Activated CD4-positive, alpha-beta T cell treated with anti-CD3 and anti-CD28 coated beads, Interleukin-2, amount 50 U/mL, for 48 hours (primary cell): ENCODE measurements around the gene NETO2.

Experiments used
- DNase-seq, 2 experiments: peaks; one replicate each; pipeline ENCODE4 v3.0.0-alpha.2; 2020

The NETO2 gene

DNA sequence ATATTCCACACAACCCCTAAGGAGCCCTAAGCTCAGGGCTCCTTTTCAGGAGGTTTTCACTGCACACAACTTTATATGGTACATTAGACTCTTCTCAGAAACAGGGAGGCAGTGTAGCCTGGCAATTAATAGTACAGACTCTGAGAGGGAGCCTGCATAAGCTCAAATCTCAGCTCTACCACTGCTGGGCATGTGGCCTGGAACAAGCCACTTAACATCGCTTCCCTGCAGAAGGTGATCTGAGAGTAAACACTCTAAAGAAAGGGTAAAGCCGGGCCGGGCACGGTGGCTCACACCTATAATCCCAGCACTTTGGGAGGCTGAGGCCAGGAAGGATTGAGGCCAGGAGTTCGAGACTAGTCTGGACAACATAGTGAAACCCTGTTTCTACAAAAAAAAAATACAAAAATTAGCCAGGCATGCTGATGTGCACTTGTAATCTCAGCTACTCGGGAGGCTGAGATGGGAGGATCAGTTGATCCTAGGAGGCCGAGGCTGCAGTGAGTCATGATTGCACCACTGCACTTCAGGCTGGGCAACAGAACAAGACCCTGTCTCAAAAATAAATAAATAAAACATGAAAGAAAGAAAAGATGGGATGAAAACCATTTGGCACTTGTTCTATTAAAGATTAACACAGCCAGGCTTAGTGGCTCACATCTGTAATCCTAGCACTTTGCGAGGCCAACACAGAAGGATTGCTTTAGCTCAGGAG, 99.6 kb downstream of the NETO2 start:
- DNase-seq = no peak

DNA sequence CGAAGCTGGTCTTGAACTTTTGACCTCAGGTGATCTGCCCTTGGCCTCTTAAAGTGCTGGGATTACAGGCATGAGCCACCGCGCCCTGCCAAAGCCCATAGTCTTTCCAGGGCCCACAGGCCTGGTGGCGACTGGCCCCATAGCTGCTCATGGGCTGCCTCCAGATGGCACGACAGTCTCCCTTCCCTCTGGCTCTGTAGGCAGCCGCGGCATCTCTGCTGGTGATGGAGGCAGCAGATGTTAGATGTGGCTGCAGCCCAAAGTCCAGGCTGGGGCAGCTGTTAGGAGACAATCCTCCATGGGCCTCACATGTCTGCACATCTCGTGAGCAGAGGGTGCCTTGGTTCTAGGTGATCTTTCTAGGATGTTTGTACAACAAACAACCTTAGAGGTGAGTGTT, 100.5 kb downstream of the NETO2 start:
- DNase-seq = no peak

DNA sequence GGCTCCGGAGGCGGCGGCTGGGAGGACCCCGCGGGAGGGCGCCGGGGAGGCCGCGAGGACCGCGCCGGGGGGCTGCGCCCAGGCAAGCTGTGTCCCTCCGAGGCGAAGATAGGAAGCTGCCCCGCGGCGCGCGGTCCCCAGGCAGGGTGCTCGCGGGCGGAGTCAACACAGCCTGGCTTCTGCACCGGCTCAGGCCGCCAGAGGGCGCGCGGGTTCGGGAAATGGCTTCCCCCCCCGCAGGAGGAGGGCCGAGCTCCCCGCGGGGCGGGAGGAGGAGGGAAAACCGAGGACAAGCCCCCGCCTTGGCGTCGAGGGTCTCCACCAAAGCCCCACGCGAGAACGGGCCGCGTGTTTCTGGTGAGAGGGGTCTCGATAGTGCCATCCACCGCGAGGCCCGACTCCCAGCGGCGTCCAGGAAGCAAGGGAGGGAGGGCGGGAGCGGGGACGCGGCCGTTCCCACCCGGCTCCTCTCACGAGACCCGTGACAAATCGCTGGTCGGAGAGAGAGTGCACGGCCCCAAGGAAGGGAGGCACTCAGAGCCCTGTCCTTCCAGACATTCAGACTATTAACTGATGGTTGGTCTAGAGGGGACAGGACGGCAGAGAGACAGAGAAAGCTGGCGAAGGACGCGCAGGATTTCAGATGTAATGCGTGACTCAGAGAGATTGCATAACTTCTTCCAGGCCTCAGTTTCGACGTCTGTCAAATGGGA, 105.8 kb downstream of the NETO2 start:
- DNase-seq = peak; percentile 95

DNA sequence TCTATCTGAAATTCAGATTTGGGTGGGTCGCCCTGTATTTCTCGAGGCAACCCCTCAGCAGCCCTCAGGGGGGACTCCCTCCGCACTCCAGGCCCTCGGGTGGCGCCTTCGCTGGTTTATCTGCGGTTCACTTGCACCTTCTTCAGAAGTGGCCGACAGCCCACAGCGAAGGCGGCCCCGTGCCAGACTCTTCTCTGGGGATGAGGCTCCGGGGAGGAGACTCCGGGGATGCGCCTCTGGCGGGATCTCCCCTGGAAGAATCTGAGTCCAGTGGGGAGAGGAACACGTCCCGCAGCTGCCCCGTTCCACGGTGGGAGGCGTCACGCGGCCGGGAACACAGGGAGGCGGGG, 106.4 kb downstream of the NETO2 start:
- peak; percentile 33 to 44 for DNase-seq

DNA sequence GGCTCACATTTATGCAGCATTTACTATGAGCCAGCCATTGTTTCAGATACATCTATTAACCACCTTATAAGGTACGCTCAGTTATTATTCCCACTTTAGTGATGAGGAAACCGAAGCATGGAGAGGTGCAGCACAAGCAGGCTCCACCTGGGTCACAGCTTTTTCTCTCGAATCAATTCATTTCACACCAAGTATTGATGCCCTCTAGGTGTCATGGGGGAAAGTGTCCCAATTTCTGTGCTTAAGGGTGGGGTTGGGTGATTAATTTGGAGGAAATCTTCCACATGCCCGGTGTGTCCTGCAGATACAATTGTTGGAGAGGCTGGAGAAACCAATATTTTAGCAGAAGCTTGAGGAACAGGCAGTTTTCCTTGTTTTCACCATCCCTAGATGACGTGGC, 107.5 kb downstream of the NETO2 start:
- DNase-seq = no peak

DNA sequence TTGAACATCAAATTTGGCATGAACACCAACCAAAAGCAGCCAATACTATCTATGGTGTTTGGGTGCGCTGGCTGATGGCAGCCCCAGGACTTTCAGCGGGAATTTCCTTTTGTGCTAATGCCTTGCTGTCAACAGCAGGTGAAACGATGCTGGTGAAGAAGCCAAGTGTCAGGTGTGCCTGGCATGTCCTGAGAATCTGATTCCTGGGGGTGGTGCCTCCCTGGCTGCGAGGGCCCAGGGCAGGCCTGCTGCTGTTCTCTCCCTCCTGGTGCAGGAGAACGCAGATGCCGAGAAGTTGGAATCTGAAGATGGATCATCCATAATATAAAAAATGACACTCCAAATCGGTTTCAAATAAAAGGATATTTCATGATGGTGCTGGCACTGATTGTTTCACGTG, 108.3 kb downstream of the NETO2 start:
- no peak for DNase-seq

DNA sequence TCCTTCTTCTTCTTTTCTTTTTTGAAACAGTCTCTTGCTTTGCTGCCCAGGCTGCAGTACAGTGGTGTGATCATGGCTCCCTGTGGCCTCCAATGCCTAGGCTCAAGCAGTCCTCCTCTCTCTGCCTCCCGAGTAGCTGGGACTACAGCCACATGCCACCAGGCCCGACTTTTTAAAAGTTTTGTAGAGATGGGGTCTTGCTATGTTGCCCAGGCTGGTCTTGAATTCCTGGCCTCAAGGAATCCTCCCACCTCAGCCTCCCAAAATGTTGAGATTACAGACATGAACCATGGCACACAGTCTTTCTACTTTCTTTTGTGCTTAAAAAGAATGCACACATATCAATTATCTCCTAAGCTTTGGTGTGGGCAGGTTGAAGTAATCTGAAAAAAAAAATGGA, 109.3 kb downstream of the NETO2 start:
- DNase-seq = no peak

DNA sequence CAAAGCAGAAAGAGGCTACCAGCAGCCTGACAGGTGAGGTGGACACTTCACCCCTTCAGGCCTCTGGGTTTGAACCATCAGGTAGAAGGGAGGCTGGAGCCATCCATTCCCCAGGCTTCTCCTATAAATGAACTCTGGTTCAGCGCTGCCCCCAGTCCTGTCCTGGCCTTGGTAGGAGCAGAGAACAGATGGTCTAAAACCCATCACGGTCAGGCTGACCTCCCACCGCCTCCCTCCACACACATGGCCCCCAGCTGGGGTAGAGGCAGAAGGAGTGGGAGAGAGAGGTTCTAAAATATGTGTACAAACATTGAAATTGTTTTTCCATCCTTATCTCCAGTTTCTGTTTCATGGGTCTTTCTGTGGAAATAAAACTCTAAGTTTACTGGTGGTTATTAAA, 110.6 kb downstream of the NETO2 start:
- DNase-seq = no peak

DNA sequence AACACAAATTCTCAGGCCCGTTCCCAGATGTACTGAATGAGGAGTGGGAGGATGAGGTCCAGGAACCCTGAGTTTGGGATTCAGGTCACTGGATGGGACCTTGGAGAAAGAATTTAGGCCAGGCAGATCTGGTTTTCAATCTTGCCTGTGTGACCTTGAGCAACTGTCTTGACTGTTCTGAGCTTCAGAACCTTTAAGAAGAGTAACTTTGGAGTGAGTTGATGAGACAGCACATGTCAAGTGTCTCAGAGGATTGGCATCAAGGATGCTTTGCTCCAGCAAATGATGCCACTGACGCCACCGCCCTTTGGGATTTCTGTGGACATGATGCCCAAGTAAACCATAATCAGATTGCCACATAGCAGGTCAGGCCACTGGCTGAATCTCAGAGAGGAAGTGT, 114.0 kb downstream of the NETO2 start:
- no peak for DNase-seq

DNA sequence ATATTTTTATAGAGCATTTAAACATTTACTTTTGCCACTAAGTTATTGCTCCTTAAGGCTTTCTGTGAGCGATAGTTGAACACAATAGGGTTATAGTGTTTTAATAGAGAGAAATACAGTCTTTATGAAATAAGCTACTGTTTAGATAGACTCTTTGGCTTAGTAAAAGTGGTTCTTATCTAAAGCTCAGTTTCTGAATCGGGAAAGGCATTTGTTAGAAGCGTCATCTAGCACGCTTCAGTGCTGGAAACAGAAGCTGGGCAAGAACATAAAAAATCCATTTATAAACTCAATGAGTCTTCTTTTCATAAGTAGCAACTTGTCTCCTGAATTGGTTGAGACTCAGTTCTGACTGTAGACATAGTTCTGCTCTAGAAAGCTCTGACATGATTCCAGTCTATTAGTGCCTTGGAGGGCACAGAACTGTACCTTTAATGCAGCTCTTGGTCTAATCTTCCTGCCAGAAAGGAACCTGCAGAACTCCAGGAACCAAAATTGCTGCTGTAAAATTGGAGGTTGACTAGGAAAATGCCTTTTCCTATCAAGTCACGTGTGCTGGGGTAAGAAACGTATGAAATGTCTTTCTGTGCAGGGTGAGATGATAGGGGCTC, 114.9 kb downstream of the NETO2 start:
- DNase-seq = no peak
